ENCODE results near the gene GLI1.

DNA sequence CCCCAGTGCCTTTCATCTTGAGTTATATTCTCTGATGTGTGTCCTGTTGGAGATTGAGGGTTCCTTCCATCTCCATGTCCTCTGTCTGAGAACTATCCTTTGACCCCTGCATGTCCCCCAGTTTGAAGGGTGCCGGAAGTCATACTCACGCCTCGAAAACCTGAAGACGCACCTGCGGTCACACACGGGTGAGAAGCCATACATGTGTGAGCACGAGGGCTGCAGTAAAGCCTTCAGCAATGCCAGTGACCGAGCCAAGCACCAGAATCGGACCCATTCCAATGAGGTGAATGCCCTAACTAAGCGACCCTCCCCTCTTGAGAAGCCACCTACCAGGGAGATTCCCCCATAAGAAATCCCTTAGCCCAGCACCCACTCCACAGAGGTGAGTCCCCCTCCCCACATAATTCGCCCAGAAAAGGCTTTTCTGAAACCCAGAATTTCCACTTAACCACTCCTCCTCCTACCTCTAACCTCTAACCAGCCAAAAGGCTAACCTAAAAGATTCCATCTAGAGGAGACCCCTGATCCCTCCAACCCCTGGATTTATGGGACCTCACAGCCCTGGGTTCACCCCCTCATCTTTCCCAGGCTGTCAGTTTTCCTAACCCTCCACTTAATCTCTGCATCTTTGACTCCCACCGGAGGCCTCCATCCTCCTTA, 7.8 kb downstream of the GLI1 start:
- TF ChIP-seq EP300 (IDR thresholded peaks at IDR 0.05; ENCODE audit: borderline replicate concordance) (no peak), TCF12 (IDR thresholded peaks at IDR 0.05; ENCODE audit: low read depth) (no peak), YY1 (IDR thresholded peaks at IDR 0.05; ENCODE audit: low read depth) (no peak), FOXM1 (IDR thresholded peaks at IDR 0.05; ENCODE audit: borderline replicate concordance, low read depth) (no peak), ZBTB7A (IDR thresholded peaks at IDR 0.05; ENCODE audit: low read depth) (no peak), RAD21 (IDR thresholded peaks at IDR 0.05; ENCODE audit: low read depth) (no peak), CREB1 (IDR thresholded peaks at IDR 0.05; ENCODE audit: low read depth) (no peak), TAF1 (IDR thresholded peaks at IDR 0.05; ENCODE audit: low read depth) (no peak), CEBPB (IDR thresholded peaks at IDR 0.05) (no peak), EGR1 (IDR thresholded peaks at IDR 0.05) (no peak)
- TF ChIP-seq, protein P1, sequence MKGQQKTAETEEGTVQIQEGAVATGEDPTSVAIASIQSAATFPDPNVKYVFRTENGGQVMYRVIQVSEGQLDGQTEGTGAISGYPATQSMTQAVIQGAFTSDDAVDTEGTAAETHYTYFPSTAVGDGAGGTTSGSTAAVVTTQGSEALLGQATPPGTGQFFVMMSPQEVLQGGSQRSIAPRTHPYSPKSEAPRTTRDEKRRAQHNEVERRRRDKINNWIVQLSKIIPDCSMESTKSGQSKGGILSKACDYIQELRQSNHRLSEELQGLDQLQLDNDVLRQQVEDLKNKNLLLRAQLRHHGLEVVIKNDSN (IDR thresholded peaks at IDR 0.05) = no peak
- TF ChIP-seq, protein P2, sequence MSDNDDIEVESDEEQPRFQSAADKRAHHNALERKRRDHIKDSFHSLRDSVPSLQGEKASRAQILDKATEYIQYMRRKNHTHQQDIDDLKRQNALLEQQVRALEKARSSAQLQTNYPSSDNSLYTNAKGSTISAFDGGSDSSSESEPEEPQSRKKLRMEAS (IDR thresholded peaks at IDR 0.05) = no peak
